ENCODE data around the gene SLC22A13.
"Not testable (repeated sequence)": the region's sequence is repeated elsewhere in the genome, so short reads cannot be mapped to it uniquely, and the experiment has no call there.

SLC22A13 gene

GRCh38 chr3:38307599-38307998, 42.0 kb downstream of the SLC22A13 start:
- DNase-seq: no peak

DNA sequence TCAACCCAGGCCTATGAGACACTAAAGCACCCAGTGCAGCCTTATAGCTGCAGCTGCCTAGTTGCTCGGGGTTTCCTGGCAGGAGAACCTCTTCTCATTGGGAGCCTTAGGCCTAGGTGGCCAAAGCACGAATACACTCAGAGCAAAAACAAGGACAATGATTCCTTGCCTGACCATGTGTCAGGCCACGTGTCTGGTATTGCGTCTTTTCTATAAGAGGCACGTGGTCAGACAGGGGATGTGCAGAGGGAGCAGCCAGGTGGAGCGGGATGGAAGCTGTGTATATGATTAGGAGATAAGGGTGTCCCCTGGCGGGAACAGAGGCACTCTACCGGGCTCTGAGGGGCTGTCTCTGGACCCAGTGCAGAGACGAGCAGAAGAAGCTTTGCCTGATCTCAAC, 42.8 kb downstream of the SLC22A13 start:
- no peak for DNase-seq

GRCh38 chr3:38311476-38311875, 45.9 kb downstream of the SLC22A13 start:
- DNase-seq: no peak

DNA sequence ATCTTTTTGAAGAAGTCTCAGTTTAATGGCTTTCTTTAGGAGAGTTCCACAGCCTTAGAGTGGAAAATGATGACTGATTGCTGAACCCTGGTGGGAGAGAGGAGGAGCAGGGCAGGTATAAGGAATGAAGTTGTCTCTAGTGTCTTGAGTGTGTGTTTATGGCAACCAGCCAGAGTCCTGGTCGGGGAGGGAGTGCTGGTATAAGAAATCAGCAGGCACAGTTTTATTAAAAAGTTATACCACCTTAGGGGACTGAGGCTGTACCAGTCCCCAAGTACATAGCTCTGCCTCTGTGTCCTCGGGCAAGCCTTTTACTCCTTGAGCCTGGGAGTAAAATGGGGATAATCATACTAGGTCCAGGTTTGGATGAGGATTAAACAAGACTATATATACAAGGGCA, 46.3 kb downstream of the SLC22A13 start:
- DNase-seq: no peak

- DNase-seq: no peak
Observed at GRCh38 chr3:38312356-38312755, 46.7 kb downstream of the SLC22A13 start.

GRCh38 chr3:38313263-38313662, 47.7 kb downstream of the SLC22A13 start:
- no peak for DNase-seq

DNA sequence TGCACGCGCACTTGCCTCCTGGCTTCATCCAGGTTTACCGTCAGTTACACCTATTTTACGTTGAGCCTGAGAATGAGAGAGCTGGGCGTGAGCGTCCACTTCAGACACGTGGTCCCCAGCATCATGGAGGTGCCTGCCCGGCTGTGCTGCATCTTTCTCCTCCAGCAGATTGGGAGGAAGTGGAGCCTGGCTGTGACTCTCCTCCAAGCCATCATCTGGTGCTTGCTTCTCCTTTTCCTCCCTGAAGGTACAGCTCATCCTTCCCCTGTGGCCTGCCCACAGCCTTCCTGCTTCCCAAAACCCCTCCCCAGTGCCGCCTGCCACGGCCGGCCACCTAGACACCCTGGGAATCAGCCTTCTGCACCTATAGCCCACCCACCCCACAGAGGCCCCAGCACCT, 48.1 kb downstream of the SLC22A13 start:
- DNase-seq: no peak

DNA sequence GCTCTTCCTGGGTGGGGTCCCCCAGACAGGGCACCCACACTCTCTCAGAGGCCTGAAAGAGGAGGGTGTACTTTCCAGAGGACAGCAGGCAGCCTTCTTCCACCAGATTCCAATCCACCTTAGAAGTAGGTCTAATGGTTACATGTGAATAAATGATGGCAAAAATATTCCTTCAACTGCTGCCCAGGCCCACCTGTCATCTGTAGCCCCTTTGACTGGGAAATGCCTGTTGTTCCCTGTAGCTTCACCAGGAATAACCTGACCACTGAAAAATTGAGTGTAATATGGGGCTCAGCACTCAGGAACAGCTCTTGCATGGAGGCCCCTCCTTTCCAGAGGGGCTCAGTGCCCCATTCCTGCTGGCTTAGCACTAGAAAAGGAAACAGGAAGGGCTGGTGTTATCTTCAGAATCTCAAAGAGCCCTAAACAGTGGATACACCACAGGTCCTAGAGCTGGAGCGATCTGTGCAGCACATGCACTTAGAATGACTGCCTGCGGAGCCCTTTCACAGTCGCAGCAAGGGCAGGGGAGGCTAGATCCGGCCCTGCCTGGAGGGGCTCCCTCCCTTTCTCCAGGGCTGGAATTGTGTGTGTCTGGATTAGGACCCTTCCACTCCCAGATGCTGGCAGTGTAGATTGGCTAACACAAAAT, 48.6 kb downstream of the SLC22A13 start:
- DNase-seq: no peak

- no peak for DNase-seq
Observed at GRCh38 chr3:38314764-38315487, 49.3 kb downstream of the SLC22A13 start.

GRCh38 chr3:38315488-38316230, 50.0 kb downstream of the SLC22A13 start:
- no peak for DNase-seq

- no peak for DNase-seq
Observed at GRCh38 chr3:38316356-38317191, 51.0 kb downstream of the SLC22A13 start.

DNA sequence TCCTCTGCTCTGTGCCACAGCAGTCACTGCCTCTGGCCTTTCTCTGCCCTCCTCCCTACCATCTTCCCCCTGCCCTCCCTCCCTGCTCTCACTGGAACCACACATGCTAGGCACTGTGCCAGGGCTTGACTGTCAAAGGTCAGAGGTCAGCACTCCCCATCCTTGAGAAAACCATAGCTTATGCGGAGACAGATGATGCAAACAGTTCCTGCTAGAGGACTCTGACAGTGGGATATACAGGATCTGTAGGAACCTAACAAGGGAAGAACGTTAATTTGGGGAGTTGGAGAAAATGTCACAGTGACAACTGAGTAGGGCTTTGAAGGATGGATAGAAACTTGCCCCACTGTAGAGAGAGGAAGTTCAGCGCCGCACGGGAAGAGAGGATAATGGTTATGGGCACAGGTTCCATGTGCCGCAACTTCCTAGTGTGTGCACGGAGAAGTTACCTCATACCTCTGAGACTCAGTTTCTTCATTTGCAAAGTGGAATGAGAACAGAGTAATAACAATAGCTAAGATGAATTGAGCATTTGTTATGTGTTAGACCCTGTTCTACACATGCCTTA, 51.7 kb downstream of the SLC22A13 start:
- no peak for DNase-seq

DNA sequence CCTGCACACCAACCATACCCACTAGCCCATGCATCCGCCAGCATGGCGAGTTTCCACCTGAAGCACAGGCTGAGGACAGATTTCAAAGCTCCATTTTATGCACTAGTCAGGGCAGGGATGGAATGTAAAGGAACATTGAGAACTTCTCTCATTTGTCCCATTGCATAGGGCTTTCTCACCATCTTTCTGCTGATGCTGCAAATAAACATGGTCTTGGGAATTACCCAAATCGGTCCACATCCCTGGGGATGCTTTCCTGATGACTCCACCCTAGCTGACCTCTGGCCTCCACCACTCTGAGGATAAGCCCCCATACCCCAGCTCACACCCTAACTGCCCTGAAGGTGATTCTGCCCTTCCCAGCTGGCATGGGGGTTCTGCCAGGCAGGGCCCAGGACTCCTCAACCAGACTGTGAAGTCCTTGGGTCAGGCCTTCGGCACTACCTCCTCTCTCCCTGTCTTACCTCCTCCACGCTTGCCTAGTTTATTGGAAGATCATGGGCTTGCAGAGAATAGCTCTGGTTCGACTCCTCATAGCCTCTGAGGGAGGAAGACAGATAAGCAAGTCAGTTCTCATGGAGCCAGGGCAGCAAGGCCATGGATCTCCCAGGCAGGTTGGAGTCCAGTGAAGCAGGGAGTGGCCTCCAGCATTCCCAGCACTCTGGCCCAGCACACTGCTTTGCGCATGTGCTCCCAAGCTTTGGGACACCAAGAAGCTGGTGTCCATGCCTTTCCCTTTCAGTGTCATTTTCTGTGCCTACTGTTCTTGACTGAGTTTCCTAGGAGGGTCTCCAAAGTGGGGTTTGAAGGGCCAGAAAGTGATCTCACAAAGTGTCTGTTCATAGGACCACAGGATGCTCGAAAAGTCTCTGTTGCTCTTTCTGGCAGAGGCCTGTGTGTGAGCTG, 53.4 kb downstream of the SLC22A13 start:
- no peak for DNase-seq

GRCh38 chr3:38320638-38321037, 55.0 kb downstream of the SLC22A13 start:
- not testable (repeated sequence) for DNase-seq

DNA sequence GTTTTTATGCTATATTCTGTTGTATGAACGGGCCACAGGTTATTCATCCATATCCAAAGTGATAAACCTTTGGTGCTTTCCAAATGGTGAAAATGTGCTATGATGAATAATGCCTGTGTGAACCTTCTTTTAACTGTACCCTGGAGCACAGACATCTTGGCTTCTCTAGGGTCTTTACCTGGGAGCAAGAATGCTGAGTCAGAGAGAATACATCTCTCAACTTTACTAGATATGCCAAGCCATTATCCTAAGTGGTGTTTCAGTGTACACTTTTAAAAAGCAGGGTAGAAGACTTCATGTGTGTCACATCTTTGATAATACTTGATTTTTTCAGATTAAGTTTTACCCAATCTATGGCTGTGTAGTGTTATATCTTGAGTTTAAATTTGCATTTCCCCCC, 57.4 kb downstream of the SLC22A13 start:
- no peak for DNase-seq

- DNase-seq: no peak
Observed at GRCh38 chr3:38325256-38325655, 59.6 kb downstream of the SLC22A13 start.

GRCh38 chr3:38327335-38328009, 61.9 kb downstream of the SLC22A13 start:
- DNase-seq: no peak
